MG63 (cell line): ENCODE results near the gene VGLL2. TPM values are rescaled to one million over a fixed set of nuclear protein-coding genes. Genes with fewer than 3 reads are reported as not detected.
"Not testable (repeated sequence)": the region's sequence is repeated elsewhere in the genome, so short reads cannot be mapped to it uniquely, and the experiment has no call there.

ENCODE experiments used
- DNase-seq: peaks from one replicate; pipeline ENCODE4 v3.0.0-alpha.2; 2020
- H3K27me3 ChIP-seq: fragments of 250-450 bp; sonication (Bioruptor Pico); 2 replicates; pipeline ENCODE4 v1.5.1; 2020; ENCODE audit warnings: mild to moderate bottlenecking, moderate library complexity
- H3K36me3 ChIP-seq: fragments of 250-450 bp; sonication (Bioruptor Pico); 2 replicates; pipeline ENCODE4 v1.5.1; 2020; ENCODE audit warnings: mild to moderate bottlenecking, moderate library complexity
- H3K4me3 ChIP-seq: fragments of 250-450 bp; sonication (Bioruptor Pico); 2 replicates; pipeline ENCODE4 v1.5.1; 2020; ENCODE audit warnings: mild to moderate bottlenecking, moderate library complexity
- H3K9me3 ChIP-seq: fragments of 250-450 bp; sonication (Bioruptor Pico); 2 replicates; pipeline ENCODE4 v1.5.1; 2020; ENCODE audit warnings: mild to moderate bottlenecking, moderate library complexity
- total RNA-seq: library from RNA; depleted of rRNA; stranded (reverse); fragments of >200 nt; shearing (Covaris generic); gene quantifications from 2 replicates; pipeline ENCODE4 v1.2.3, GENCODE V29; 2014; ENCODE audit warnings: low replicate concordance; rRNA removed

Gene VGLL2, protein sequence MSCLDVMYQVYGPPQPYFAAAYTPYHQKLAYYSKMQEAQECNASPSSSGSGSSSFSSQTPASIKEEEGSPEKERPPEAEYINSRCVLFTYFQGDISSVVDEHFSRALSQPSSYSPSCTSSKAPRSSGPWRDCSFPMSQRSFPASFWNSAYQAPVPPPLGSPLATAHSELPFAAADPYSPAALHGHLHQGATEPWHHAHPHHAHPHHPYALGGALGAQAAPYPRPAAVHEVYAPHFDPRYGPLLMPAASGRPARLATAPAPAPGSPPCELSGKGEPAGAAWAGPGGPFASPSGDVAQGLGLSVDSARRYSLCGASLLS
- not detected in 2 replicates for total RNA-seq

DNA sequence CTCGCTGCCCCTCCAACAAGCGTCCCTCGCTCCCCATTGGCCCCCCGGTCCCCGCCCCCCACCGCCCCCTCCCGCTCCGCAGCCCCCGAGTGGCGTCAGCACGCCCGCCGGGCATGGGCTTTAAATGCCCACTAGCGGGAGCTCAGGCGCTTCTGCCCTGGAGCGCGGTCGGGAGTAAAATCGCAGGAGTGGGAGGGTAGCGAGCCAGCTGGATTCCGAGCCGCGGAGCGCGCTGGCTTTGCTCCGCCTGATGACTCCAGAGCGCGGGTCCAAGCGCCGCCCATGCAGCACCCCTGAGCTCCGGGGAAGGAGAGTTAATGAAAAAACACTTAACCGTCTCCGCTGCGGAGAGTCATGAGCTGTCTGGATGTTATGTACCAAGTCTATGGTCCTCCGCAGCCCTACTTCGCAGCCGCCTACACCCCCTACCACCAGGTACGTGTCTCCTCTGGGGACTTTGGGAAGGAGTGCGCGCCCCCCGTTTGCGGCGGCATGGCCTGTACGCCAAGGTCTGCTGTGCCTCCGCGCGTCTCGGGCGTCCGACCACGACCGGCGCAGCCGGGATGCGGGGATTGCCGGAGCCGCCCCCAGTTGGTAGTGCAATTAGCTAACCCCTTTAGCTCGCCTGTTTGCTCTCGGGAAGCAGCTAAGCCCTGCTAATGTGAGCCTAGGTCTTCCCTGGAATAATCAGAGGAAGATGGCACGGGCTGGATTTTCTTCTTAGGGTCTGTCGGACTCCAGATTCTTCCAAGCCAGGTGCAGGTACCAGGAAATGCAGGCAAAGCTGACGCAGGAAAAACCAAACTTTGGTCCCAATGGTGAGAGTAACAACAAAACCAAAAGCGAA, at the start of gene VGLL2:
Gene VGLL2, plus strand, starts transcription at position 149 of the 847 bp plus-strand sequence. Its CDS starts 206 bp downstream, at position 355.
- H3K4me3 ChIP-seq: peak within 1 kb of the TSS; percentile 49
- H3K9me3 ChIP-seq: no peaks in the 10 kb centered on the region
- no peaks in the 10 kb centered on the region for H3K36me3 ChIP-seq
- peak; percentile 68 for DNase-seq
- H3K27me3 ChIP-seq: peaks cover 81% of the 10 kb centered on the region

DNA sequence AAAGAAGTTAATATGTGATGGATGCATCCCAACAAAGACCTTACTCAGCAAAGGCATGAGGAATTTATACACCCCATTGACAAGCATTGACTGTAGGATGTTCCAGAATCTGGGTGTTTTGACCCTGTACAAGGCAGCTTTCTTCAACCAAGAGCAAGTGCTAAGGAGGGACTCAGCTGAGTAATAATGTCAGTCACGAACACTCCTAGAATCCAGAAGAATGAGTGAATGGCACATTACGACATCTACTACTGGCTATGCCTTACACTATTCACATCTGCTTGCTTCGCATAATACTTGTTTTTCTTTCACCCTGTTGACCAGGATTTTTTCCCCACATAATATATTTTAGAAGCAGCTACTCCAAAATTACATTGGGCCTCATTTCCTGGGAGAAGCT, 42.5 kb upstream of the VGLL2 start:
- no peak for DNase-seq
- no peaks in the 10 kb centered on the region for H3K36me3 ChIP-seq
- no peaks in the 10 kb centered on the region for H3K27me3 ChIP-seq
- H3K9me3 ChIP-seq: no peaks in the 10 kb centered on the region
- no peak overlapping the region for H3K4me3 ChIP-seq

DNA sequence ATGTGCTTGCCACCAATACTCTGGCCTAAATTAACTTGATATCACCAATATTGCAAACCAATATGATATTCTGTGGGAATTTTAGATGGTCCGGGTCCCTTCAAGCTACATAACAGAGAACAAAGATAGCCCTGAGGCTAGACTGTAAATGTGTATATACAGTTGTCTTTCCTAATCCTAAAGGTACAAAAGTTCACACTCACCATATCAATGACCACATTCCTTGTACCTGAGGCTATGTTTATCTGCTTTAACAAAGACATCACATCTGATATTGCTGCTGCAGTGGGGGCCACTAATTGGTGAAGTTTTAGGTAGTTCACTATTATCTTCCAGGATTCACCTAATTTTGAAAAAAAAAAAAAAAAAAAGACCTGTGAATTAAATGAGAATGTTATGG, 38.6 kb upstream of the VGLL2 start:
- Histone ChIP-seq H3K36me3 (no peaks in the 10 kb centered on the region), H3K9me3 (no peaks in the 10 kb centered on the region), H3K27me3 (no peaks in the 10 kb centered on the region), H3K4me3 (no peak overlapping the region)
- DNase-seq: no peak

DNA sequence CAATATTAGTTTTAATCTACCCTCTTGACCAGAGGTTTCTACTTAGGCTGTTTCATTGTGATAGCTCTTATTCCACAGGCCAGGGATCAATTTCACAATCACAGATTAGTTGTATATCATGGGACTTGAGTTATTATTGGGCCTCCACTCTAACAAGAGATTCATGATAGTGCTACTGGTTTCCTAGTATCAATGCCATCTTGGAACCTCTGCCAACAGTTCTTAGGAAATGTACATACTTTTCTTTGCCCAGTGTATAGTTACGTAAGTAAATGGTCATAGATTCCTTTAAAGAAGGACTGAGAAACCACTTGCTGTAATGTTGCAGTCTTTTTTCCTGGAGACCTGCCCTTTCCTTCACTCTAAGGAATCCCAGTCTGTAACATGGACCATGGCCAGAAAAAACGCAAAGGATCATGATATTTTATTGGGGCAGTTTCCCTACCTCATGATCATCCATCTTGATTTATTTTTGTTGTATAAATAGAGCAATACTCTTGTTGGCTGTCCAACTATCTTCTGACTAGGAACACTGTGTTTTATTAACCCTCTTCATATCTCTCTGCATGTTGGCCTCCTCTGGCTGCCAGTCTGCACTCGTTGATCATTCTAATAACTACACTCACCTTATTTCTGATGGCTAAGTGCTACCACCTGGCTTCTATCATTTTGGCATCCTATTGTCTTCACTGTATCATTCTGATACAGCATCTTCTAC, 38.0 kb upstream of the VGLL2 start:
- Histone ChIP-seq H3K36me3 (no peaks in the 10 kb centered on the region), H3K27me3 (no peaks in the 10 kb centered on the region), H3K9me3 (no peaks in the 10 kb centered on the region), H3K4me3 (no peak overlapping the region)
- DNase-seq: no peak

DNA sequence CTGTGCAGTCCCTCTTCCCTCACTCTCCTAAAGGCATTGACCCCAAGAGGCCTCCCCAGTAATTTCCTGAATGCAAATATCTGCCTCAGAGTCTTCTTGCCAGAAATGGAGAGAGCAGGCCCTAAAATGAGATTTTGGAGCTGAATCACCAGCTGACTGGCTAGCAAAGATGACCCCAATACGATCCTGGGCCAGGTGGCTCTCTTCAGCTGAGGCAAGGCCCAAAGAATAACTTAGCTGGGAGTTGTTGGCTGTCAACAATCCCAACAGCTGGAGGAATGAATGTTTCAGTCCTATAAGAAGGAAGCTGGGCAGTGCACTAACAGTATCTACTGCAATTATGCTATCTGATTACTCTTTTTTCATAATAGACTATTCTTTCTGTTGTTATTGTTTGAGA, 37.2 kb upstream of the VGLL2 start:
- Histone ChIP-seq H3K27me3 (no peaks in the 10 kb centered on the region), H3K36me3 (no peaks in the 10 kb centered on the region), H3K9me3 (no peaks in the 10 kb centered on the region), H3K4me3 (no peak overlapping the region)
- DNase-seq: no peak

DNA sequence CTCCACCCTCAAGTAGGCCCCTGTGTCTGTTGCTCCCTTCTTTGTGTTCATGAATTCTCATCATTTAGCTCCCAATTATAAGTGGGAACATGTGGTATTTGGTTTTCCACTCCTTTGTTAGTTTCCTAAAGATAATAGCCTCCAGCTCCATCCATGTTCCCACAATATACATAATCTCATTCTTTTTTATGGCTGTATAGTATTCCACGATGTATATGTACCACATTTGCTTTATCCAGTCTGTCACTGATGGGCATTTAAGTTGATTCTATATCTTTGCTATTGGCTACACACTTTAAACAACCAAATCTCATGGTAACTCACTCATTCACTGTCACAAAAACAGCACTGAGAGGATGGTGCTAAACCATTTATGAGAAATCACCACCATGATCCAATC, 35.5 kb upstream of the VGLL2 start:
- Histone ChIP-seq H3K27me3 (no peaks in the 10 kb centered on the region), H3K4me3 (no peak overlapping the region), H3K9me3 (no peaks in the 10 kb centered on the region), H3K36me3 (no peaks in the 10 kb centered on the region)
- DNase-seq: no peak

DNA sequence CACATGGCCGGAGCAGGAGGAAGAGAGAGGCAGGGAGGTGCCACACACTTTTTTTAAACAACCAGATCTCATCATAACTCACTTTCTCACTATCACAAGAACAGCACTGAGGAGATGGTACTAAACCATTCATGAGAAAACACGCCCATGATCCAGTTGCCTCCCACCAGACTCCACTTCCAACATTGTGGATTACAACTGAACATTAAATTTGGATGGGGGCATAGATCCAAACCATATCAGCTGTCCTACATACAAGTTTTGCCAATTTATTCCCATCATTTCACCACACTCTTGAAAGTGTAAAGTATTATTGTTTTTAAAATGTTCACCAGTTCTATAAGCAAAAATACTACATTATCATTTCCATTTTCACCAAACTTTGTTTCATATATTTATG, 33.9 kb upstream of the VGLL2 start:
- Histone ChIP-seq H3K4me3 (no peak overlapping the region), H3K36me3 (no peaks in the 10 kb centered on the region), H3K27me3 (no peaks in the 10 kb centered on the region), H3K9me3 (no peaks in the 10 kb centered on the region)
- DNase-seq: no peak

DNA sequence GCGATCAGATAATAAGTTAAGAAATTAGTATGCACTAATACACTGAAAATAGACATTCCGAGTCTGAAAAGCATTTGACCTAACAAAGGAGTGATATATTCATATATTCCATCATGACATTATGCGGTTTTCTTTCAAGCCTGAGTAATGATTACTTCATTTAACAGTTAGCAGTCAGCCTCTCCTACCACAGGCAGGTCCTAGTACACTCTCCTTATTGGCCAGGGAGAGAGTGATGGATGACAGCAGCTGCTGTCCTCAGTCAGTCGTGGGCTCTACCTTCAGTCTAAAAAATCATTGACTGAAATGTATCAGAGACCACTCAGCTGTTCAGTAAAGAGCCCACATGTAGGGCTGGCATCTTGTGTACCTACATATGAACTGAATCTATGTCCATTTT, 33.2 kb upstream of the VGLL2 start:
- no peak overlapping the region for H3K4me3 ChIP-seq
- DNase-seq: no peak
- H3K9me3 ChIP-seq: no peaks in the 10 kb centered on the region
- no peaks in the 10 kb centered on the region for H3K27me3 ChIP-seq
- no peaks in the 10 kb centered on the region for H3K36me3 ChIP-seq

DNA sequence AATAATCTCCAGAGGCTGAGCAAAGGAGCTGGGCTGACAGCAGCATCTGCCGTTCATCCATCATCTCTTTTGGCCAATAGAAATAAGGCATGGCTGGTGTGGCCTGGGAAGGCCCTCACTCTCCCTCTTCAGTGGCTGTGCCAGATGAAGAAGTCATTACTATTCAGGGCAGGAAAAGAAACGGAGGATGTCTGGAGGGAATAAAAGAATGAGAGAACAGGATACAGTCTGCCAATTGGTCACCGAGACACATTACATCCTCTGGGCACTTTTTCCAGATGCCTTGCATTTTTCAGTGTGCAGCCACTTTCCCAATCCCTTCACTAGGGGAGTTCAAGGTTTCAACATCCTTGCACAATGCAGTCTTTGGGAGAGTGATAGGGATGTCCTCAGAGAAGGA, 32.2 kb upstream of the VGLL2 start:
- Histone ChIP-seq H3K9me3 (no peaks in the 10 kb centered on the region), H3K27me3 (no peaks in the 10 kb centered on the region), H3K4me3 (no peak overlapping the region), H3K36me3 (no peaks in the 10 kb centered on the region)
- no peak for DNase-seq

DNA sequence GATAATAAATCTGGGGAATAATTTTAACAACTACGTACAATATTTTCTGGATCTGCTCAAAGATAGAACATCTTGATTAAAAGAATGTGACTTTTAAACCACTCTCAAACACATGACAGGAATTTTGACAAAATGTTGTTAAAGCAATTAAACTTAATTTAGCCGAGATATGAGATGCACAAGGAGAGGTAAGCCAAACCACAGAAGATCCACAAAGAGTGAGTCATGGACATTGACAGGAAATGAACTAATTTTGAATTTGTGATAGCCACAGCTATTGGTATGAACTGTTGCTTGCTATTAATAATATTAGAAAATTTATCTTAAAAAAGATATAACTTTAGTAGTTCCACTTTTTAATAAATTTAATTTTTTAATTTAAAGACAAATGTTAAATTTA, 27.8 kb upstream of the VGLL2 start:
- Histone ChIP-seq H3K27me3 (no peaks in the 10 kb centered on the region), H3K4me3 (no peak overlapping the region)
- DNase-seq: no peak

DNA sequence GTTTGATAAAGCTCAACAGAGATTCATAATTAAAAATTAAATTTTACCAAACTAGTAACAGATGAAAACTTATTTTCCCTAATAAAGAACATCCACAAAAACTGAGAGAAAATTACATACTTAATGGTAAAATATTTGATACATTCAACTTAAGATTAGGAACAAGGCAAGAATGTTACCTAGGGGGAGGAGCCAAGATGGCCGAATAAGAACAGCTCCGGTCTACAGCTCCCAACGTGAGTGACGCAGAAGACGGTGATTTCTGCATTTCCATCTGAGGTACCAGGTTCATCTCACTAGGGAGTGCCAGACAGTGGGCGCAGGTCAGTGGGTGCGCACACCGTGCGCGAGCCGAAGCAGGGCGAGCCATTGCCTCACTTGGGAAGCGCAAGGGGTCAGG, 20.8 kb upstream of the VGLL2 start:
- not testable (repeated sequence) for DNase-seq, H3K9me3 ChIP-seq, H3K27me3 ChIP-seq, H3K4me3 ChIP-seq, H3K36me3 ChIP-seq

More for the DNA sequence above, 27.8 kb upstream of the VGLL2 start:
- Histone ChIP-seq H3K36me3 (no peaks in the 10 kb centered on the region), H3K9me3 (peaks cover 3% of the 10 kb centered on the region)

DNA sequence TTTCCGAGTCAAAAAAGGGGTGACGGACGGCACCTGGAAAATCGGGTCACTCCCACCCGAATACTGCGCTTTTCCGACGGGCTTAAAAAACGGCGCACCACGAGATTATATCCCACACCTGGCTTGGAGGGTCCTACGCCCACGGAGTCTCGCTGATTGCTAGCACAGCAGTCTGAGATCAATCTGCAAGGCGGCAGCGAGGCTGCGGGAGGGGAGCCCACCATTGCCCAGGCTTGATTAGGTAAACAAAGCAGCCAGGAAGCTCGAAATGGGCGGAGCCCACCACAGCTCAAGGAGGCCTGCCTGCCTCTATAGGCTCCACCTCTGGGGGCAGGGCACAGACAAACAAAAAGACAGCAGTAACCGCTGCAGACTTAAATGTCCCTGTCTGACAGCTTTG, 20.4 kb upstream of the VGLL2 start:
- not testable (repeated sequence) for H3K4me3 ChIP-seq

DNA sequence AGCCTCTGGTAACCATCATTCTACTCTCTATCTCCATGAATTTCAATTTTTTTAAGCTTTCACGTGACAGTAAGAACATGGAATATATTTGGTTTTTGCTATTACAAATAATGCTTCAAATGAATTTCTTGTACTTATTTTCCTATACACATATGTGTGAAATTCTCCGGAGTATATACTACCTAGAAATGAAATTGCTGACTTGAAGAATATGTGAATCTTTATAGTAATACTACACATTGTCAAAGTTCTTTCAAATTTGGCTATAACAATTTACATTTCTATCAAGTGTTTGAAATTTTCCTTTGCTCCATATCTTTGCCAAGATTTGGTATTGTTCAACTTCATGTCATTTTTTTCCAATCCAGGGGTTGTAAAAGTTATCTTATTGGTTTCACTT, 11.6 kb upstream of the VGLL2 start:
- H3K36me3 ChIP-seq: no peaks in the 10 kb centered on the region
- no peaks in the 10 kb centered on the region for H3K9me3 ChIP-seq
- H3K27me3 ChIP-seq: no peaks in the 10 kb centered on the region
- no peak overlapping the region for H3K4me3 ChIP-seq
- no peak for DNase-seq

More for the DNA sequence above, 20.4 kb upstream of the VGLL2 start:
- not testable (repeated sequence) for H3K27me3 ChIP-seq, H3K36me3 ChIP-seq, H3K9me3 ChIP-seq, DNase-seq

DNA sequence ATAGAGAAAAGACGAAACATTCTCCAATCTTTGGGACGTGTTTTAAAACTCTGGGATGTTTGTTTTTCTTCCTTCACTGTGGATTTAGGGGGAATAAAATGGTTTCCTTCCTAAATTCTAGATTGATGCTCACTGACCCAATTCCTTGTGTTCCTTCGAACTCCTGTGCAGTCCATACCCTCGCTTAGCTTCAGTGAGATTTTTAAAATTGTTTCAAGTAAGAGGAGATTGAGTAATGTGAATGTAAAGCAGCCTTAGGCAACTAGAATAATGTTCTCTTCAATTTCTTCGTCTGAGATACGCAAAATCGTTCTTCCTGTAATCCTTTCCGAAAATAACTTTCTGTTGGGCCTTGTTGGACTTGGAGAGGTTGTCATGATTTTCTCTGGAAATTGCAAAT, 2.6 kb upstream of the VGLL2 start:
- DNase-seq: no peak
- Histone ChIP-seq H3K36me3 (no peaks in the 10 kb centered on the region), H3K9me3 (no peaks in the 10 kb centered on the region), H3K4me3 (no peak overlapping the region), H3K27me3 (peaks cover 59% of the 10 kb centered on the region)

DNA sequence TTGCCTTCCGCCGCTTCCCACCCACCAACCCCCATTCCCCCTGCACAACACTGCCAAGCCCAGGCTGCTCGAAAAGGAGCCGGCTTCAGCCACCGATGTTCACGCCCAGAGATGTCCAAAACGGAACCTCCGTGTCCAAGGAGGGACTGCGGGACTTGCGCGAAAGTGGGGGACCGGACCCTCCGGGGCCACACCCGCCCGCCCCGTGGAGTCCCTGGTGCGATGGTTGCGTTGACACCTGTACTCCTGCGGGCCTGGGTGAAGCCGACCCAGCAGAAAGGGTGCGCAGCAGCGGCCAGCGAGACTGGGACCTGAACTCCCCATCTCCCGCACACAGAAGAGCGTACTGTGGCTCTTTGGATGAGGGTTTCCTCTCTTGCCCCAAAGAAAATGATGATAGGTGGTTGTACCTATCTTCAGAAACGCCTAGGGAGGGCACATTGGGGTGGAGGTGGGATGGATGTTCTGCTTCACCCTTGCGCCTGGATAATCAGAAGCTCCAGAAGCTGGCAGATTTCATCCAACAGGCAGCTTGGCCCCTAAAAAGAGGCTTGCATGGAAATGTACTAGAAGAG, 1.9 kb upstream of the VGLL2 start:
- peaks cover 65% of the 10 kb centered on the region for H3K27me3 ChIP-seq
- no peak overlapping the region for H3K4me3 ChIP-seq
- DNase-seq: no peak
- no peaks in the 10 kb centered on the region for H3K9me3 ChIP-seq
- H3K36me3 ChIP-seq: no peaks in the 10 kb centered on the region

DNA sequence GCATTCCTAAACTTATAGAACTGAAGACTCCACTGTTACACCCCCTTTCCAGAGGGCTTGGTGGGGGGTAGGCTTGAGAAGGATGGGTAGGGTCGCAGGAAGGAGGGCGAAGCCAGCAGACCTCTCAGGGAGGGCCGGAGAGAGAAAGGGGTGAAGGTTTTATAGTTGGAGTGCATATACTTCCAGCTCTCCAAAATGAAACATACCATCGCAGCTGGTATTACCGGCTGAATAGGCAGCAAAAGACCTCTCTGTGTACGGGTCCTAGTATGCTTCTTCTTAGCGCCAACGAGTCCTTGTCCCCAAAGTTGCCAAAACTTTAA, 1.0 kb upstream of the VGLL2 start:
- Histone ChIP-seq H3K27me3 (peaks cover 73% of the 10 kb centered on the region), H3K9me3 (no peaks in the 10 kb centered on the region), H3K4me3 (peak overlapping the region; percentile 49), H3K36me3 (no peaks in the 10 kb centered on the region)
- DNase-seq: no peak
